ENCODE results near the gene CEP295NL.

- TF ChIP-seq CTCF (conservative IDR thresholded peaks at IDR 0.05; ENCODE audit: low read depth, low read length) = no peak
- TF ChIP-seq EZH2 (IDR thresholded peaks at IDR 0.05; ENCODE audit: borderline replicate concordance, low read depth, low read length, poor library complexity, severe bottlenecking) = no peak
These were observed 10.9 kb downstream of the CEP295NL start for GRCh38 chr17:78892062-78892456.
